ENCODE results near the gene NUB1.

- TF ChIP-seq, protein P1, sequence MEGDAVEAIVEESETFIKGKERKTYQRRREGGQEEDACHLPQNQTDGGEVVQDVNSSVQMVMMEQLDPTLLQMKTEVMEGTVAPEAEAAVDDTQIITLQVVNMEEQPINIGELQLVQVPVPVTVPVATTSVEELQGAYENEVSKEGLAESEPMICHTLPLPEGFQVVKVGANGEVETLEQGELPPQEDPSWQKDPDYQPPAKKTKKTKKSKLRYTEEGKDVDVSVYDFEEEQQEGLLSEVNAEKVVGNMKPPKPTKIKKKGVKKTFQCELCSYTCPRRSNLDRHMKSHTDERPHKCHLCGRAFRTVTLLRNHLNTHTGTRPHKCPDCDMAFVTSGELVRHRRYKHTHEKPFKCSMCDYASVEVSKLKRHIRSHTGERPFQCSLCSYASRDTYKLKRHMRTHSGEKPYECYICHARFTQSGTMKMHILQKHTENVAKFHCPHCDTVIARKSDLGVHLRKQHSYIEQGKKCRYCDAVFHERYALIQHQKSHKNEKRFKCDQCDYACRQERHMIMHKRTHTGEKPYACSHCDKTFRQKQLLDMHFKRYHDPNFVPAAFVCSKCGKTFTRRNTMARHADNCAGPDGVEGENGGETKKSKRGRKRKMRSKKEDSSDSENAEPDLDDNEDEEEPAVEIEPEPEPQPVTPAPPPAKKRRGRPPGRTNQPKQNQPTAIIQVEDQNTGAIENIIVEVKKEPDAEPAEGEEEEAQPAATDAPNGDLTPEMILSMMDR (IDR thresholded peaks at IDR 0.05), result no peak
- TF ChIP-seq EZH2 (IDR thresholded peaks at IDR 0.05), result no peak
These were observed 64.7 kb downstream of the NUB1 start for GRCh38 chr7:151406051-151406875.
